Measurements from ENCODE around the gene CENPT.

CENPT gene

DNA sequence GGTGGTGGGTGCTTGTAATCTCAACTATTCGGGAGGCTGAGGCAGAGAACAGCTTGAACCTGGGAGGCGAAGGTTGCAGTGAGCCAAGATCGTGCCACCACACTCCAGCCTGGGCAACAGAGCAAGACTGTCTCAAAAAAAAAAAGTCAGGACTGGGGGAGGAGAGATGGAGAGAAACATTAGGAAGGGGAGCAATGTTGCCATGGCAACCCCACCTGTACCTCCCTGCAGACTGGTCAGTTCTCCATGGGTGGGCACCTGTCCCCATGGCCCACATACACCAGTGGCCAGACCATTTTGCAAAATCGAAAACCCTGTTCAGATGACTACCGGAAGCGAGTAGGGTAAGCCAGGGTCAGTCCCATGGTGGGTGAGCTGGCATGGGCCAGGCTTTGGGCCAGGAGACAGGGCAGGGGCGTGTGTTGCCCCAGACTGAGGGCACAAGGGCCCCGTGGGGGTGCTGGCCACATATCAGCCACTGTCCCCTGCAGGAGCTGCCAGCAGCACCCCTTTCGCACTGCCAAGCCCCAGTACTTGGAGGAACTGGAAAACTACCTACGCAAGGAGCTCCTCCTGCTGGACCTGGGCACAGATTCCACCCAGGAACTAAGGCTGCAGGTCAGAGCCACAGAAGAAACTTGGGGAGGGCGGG, 26.8 kb downstream of the CENPT start:
- in situ Hi-C loops (cut with MboI; ENCODE audit: low sequenced_read_pairs), result no loop called here

DNA sequence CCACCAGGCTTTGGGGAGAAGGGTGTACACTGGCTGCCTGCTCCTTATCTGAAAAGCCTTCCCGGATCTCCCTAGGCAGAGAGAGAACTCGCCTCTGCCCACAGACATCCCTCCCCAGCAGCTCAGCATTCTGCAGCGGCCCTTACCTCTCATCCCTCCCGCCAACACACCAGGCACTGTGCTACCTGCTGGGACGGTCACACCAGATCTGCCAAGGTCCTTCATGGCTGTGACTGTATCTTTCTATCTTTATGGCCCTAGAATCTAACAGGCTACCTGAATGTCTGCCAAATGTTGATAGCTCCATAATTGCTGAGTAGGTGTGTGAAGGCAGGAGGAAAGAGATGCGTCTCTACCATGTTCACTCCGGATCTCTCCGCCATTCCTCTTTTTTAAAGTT, 32.9 kb downstream of the CENPT start:
- in situ Hi-C loops (cut with MboI; ENCODE audit: low sequenced_read_pairs), result no loop called here

DNA sequence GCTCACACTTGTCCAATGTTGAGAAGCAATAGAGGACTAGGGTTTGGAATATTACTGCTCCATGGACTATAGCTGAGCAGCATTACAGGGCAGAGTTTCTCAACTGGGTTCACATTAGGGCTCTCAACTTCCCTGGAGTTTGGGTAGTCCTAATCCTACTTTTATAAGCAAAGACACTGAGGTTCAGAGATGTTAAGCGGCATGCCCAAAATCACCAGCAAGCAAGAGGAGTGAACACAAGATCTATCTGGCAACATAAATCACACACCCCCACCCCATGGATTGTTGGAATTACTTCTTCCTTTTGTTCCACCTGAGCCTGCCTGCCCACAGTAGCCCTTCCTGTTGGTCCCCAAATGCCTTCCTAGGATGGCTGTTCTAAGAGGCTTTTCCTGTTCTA, 35.6 kb downstream of the CENPT start:
- in situ Hi-C loops (cut with MboI; ENCODE audit: low sequenced_read_pairs), result no loop called here

GRCh38 chr16:67807148-67807682, 40.3 kb downstream of the CENPT start:
- in situ Hi-C loops (cut with MboI; ENCODE audit: low sequenced_read_pairs), result no loop called here

- in situ Hi-C loops (cut with MboI; ENCODE audit: low sequenced_read_pairs), result no loop called here
Measured at GRCh38 chr16:67806428-67807147, 40.9 kb downstream of the CENPT start, which contains the start of the genes RANBP10 and TSNAXIP1. Gene RANBP10 (minus strand): TSS chr16:67806560. CDS start chr16:67806536, 24 bp downstream. Gene TSNAXIP1 (plus strand): TSS chr16:67806889. CDS start chr16:67807150, 261 bp downstream.

DNA sequence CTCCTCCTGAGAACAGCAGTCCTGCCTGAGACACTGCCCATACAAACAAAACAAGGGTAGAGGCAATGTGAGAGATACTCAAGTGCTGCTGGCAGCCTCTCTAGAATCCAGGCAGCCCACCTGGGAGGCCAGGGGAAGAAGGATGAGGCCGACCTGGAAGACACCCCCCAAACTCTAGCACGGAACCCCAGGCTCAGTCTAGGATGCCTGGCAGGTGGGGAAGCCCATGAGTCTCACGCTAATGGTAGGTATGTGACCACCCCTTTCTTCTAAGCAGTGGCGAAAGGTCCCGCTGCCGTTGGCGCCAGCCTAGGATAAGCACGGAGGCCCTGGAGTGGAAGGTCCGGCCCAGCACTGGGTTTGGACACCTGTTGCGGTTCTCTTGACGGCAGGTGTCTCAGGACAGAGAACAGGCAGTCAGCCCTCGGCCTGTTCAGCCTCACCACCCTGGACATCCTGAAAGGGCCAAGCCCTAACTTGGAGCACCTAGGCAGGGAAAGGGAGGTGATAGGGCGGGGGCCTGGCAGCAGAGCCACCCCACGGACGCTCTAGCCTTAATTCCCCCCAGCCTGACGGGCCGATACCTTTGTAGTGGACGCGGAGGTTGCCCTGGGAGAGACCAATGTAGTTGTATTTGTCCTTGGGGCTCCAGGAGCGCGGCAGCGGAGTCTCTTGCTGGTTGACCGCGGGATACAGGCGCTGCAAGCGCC, 41.6 kb downstream of the CENPT start:
- in situ Hi-C loops (cut with MboI; ENCODE audit: low sequenced_read_pairs), result no loop called here

DNA sequence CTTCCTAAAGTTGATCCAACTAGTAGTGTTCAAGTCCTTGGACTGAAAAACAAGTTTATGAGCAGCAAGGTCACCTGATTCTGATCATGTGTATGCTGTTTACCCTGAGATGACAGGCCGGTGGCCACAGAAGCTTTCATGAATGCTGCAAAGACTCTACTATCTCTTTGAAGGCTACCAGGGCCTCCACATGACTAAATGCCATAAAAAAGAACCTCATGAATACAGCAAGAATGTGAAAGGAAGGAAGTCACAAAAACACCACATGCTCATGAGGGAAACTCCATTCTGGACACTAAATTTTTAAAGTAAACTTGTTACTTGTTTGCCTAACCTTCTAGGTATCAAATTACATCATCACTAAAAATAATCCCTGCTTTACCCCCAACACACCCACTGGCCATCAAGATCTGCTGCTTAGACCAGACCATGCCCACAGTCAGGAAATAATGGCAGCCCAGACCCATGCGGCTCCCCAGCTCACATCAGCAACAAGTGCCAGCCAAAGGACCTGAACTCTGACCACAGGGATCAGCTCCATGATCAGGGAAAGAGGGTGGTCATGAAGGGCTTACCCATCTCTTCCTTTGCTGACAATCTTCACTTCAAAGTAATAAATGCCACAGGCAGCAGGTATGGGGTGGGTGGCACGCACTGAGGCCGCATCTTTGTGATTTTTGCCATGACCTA, 42.5 kb downstream of the CENPT start:
- in situ Hi-C loops (cut with MboI; ENCODE audit: low sequenced_read_pairs), result no loop called here

DNA sequence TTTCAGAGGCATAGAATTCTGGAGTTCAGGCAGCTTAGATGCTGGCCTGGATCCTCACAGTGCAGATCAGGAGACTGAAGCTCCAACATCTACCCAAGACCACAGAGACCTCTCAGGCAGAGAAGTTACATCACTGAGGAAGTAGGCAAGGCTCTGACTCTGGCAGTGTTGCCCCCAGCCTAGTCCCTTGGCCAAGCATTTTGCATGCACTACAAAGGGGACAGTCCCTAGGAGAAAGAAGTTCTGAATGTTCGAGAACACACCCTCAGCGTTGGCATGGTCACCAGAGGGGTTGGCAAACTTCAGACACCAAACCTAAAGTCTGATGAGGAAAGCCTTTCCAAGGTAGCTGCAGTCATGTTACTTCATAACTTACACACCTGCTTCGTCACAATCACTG, 43.6 kb downstream of the CENPT start:
- in situ Hi-C loops (cut with MboI; ENCODE audit: low sequenced_read_pairs), result no loop called here

- in situ Hi-C loops (cut with MboI; ENCODE audit: low sequenced_read_pairs), result no loop called here
Measured at GRCh38 chr16:67801883-67802282, 45.6 kb downstream of the CENPT start.

DNA sequence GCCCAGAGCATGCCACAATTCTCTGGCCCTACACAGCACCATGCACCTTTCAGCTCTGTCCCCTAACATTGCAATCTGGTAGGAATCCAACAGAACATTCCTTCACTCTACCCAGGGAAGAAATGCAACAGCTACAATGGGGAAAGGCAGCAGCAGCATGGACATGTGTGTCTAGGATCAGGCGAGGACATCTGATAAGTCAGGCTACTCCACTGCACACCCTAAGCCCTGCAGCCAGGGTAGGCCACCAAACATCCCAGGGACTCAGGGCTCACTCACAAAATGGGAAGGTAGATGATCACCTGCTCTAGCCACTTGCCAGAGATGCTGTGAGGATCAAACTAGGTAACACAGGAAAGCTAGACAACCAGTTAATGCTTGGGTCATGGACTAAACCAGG, 46.3 kb downstream of the CENPT start:
- in situ Hi-C loops (cut with MboI; ENCODE audit: low sequenced_read_pairs), result no loop called here

GRCh38 chr16:67800338-67800926, 47.1 kb downstream of the CENPT start:
- in situ Hi-C loops (cut with MboI; ENCODE audit: low sequenced_read_pairs), result no loop called here

- in situ Hi-C loops (cut with MboI; ENCODE audit: low sequenced_read_pairs), result no loop called here
Measured at GRCh38 chr16:67796099-67796718, 51.3 kb downstream of the CENPT start.

DNA sequence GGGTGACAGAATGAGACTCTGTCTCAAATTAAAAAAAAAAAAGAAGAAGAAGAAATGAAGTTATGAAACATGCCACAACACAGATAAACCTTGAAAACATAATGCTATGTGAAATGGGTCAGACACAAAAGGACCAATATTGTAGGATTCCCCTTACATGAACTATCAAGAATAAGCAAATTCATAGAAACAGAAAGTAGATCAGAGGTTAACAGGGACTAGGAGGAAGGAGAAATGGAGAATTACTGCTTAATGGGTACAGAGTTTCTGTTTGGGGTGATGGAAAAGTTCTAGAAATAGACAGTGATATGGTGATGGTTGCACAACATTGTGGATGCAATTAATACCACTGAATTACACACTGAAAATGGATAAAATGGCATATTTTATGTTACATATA, 57.4 kb downstream of the CENPT start:
- in situ Hi-C loops (cut with MboI; ENCODE audit: low sequenced_read_pairs), result no loop called here

DNA sequence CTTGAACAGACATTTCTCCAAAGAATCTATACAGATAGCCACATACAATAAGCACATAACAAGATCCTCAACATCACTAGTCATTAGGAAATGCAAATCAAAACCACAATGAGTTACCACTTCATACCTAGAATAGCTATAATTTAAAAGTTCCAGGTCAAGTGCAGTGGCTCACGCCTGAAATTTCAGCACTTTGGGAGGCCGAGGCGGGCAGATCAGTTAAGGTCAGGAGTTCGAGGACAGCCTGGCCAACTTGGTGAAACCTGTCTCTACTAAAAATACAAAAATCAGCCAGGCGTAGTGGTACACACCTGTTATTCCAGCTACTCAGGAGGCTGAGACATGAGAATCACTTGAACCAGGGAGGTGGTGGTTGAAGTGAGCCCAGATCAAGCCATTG, 61.0 kb downstream of the CENPT start:
- in situ Hi-C loops (cut with MboI; ENCODE audit: low sequenced_read_pairs), result no loop called here

- in situ Hi-C loops (cut with MboI; ENCODE audit: low sequenced_read_pairs), result no loop called here
Measured at GRCh38 chr16:67783353-67783725, 64.2 kb downstream of the CENPT start.

- in situ Hi-C loops (cut with MboI; ENCODE audit: low sequenced_read_pairs), result no loop called here
Measured at GRCh38 chr16:67782567-67783352, 64.7 kb downstream of the CENPT start.

- in situ Hi-C loops (cut with MboI; ENCODE audit: low sequenced_read_pairs), result no loop called here
Measured at GRCh38 chr16:67781565-67781921, 66.0 kb downstream of the CENPT start.

DNA sequence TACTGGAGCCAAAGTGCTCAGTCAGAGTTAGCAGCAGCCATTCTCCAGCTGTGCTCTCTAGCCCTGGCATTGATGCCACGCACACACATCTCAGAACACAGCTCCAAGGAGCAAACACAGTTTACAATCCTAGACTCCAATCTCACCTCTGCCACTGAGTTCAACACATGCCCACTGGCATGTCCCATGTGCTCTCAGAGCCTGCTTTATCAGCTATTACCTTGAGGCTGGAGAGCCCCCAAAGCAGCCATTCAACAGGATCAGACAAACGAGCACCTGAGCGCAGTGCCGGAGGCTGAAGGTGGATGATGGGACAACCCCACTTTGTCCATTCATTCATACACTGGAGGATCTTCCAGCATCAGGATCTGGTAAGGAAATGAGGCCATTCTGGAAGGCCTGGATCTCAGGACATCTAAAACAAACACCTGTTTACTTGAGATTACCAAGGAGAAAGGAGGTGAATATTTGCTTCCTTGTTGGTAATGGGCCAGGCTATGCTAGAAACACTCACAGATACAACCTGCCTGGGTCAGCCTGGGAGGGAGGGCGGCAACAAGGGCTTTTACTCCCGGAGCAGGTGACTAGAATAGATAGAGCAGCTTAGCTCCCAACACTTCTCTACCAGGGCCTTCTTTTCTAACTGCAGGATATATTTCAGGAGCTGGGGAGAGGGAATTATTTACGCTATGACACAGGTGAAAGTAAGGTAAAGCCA, 66.5 kb downstream of the CENPT start:
- in situ Hi-C loops (cut with MboI; ENCODE audit: low sequenced_read_pairs), result no loop called here
